NK-92 treated with Interleukin-12 subunit alpha and Interleukin-12 subunit beta, amount 100 ng/mL, for 24 hours (cell line): Measurements from ENCODE around the gene ZGPAT.
"Not testable (repeated sequence)": the region's sequence is repeated elsewhere in the genome, so short reads cannot be mapped to it uniquely, and the experiment has no call there.

ENCODE experiments used
- DNase-seq: peaks from one replicate; lab custom pipeline; 2025; lab: John Stamatoyannopoulos, UW

The ZGPAT gene

GRCh38 chr20:63707558-63708300 is at the start of gene ZGPAT, which contains the start of gene ARFRP1:
Gene ZGPAT, plus strand, starts transcription at chr20:63708039. Its CDS starts 542 bp downstream, at chr20:63708581.
Gene ARFRP1, minus strand, starts transcription at chr20:63707976. Its CDS starts 885 bp downstream, at chr20:63707091.
- DNase-seq: peak; percentile 80

GRCh38 chr20:63658749-63659187 is 49.1 kb upstream of the ZGPAT start:
- no peak for DNase-seq

- DNase-seq: no peak
These were observed 48.5 kb upstream of the ZGPAT start for GRCh38 chr20:63659370-63659769.

GRCh38 chr20:63660174-63660573 is 47.7 kb upstream of the ZGPAT start:
- DNase-seq: not testable (repeated sequence)

- DNase-seq: no peak
These were observed 47.2 kb upstream of the ZGPAT start for GRCh38 chr20:63660622-63661021.

- no peak for DNase-seq
These were observed 46.7 kb upstream of the ZGPAT start for GRCh38 chr20:63661108-63661507.

- no peak for DNase-seq
These were observed 45.7 kb upstream of the ZGPAT start for GRCh38 chr20:63661959-63662812.

GRCh38 chr20:63662813-63663189 is 45.0 kb upstream of the ZGPAT start:
- no peak for DNase-seq

- DNase-seq: no peak
These were observed 44.3 kb upstream of the ZGPAT start for GRCh38 chr20:63663332-63664066.

GRCh38 chr20:63664143-63664851 is 43.5 kb upstream of the ZGPAT start:
- DNase-seq: no peak

- no peak for DNase-seq
These were observed 42.8 kb upstream of the ZGPAT start for GRCh38 chr20:63664861-63665594.

GRCh38 chr20:63665708-63666107 is 42.1 kb upstream of the ZGPAT start:
- no peak for DNase-seq

- no peak for DNase-seq
These were observed 40.0 kb upstream of the ZGPAT start for GRCh38 chr20:63667858-63668257.

GRCh38 chr20:63668351-63668750 is 39.5 kb upstream of the ZGPAT start:
- no peak for DNase-seq

GRCh38 chr20:63671695-63672094 is 36.1 kb upstream of the ZGPAT start:
- not testable (repeated sequence) for DNase-seq

- DNase-seq: no peak
These were observed 35.2 kb upstream of the ZGPAT start for GRCh38 chr20:63672666-63673065.

- DNase-seq: no peak
These were observed 33.9 kb upstream of the ZGPAT start for GRCh38 chr20:63673951-63674350.

GRCh38 chr20:63675681-63676368 is 32.0 kb upstream of the ZGPAT start:
- DNase-seq: no peak

- DNase-seq: no peak
These were observed 29.8 kb upstream of the ZGPAT start for GRCh38 chr20:63678071-63678470.
